ENCODE measurements around the gene FUT7. TPM values are rescaled to one million over a fixed set of nuclear protein-coding genes. Genes with fewer than 3 reads are reported as not detected.

The FUT7 gene
- total and polyA plus RNA-seq, 2 of the 13 experiments (the other 11 are each of a cell fraction or from before 2014, with no cell fraction given): 0.05 TPM; not detected in 1

DNA sequence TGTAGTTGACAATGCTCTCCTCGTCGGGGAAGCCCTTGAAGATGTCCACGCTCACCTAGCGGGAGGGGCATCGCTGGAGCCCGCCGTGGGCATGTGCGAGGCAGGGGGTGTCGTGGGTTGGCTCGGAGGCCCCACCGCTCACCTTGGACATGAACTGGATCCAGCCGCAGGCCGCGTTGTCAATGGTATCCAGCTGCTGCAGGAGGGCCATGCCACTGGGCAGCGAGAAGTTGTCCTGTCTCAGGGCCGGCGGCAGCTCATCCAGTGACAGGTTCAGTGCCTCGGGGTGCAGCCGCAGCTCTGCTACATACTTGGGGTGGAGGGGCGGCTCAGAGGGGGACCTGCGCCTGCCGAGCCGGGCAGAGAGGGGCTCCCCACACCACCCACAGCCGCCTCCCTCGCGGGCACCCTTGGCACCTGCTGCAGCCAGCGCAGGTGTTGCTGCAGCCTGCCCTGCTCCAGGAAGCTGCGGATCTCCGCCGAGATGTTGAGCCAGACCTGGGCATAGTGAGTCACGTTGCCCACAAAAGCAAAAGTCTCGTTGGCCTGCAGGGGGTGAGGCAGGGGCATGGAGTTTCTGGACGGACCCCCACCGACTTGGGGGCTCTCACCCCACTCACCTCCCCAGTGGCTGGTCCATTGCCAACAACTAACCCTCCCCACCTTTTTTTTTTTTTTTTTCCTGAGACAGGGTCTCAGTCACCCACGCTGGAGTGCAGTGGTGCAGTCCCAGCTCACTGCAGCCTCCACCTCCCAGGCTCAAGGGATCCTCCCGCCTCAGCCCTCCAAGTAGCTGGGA, 12.9 kb downstream of the FUT7 start (continued):
- TF ChIP-seq ZNF10 (CRISPR knock-in tag; IDR thresholded peaks at IDR 0.05; ENCODE audit: borderline replicate concordance, low read depth): no peak

GRCh38 chr9:137017791-137018497, 13.9 kb downstream of the FUT7 start:
- ATAC-seq (no peak), FAIRE-seq (no peak), DNase-seq (ENCODE audit: low spot score) (no peak)
- Histone ChIP-seq H3K27me3 (ENCODE audit: control insufficient read depth in 1 of 2, insufficient read depth in 2 of 2, low read length in 2 of 2) (no peaks in the 10 kb centered on the region), H3K9me3 (ENCODE audit: low read length) (no peaks in the 10 kb centered on the region), H3K79me2 (ENCODE audit: insufficient read depth, low read length) (no peaks in the 10 kb centered on the region), H3K4me1 (ENCODE audit: insufficient read depth, low read length) (peaks cover 17% of the 10 kb centered on the region), H2AFZ (ENCODE audit: low read length) (no peak overlapping the region), H3K9ac (ENCODE audit: insufficient read depth, low read depth, low read length) (no peak overlapping the region), H3K4me3 (replicated peaks in 1 of 3; ENCODE audit: insufficient read depth in 1 of 3, low read depth in 2 of 3, low read length in 3 of 3) (no peak overlapping the region), H3K4me2 (ENCODE audit: low read depth, low read length) (no peak overlapping the region), H3K36me3 (replicated peaks in 1 of 2; ENCODE audit: control insufficient read depth in 1 of 2, insufficient read depth in 2 of 2, low read length in 2 of 2) (peaks cover 1 to 2% of the 10 kb centered on the region in 2 experiments; a peak in 1 of 5 replicates), H3K27ac (ENCODE audit: extremely low read length, insufficient read depth, low read length) (no peak overlapping the region), H4K20me1 (ENCODE audit: insufficient read depth, low read length) (no peaks in the 10 kb centered on the region)
- in situ Hi-C loops (cut with HindIII; ENCODE audit: extremely low pct_ligation_motif_present, low pct_unique_long_range_greater_than_20kb) (no loop called here), intact Hi-C loops (cut with micrococcal nuclease; ENCODE audit: unreplicated experiment) (no loop called here)
- ChIA-PET CTCF (ENCODE audit: low intra/inter-chr PET ratio, low total read pairs) (no interaction called here), POLR2A (no interaction called here)
- TF ChIP-seq THAP9 (CRISPR knock-in tag; IDR thresholded peaks at IDR 0.05; ENCODE audit: borderline replicate concordance) (no peak), TBX2 (CRISPR knock-in tag; IDR thresholded peaks at IDR 0.05; ENCODE audit: borderline replicate concordance) (no peak), MAFK (conservative IDR thresholded peaks at IDR 0.05 in 1 of 2, IDR thresholded peaks at IDR 0.05 in 1 of 2; ENCODE audit: low read length in 2 of 2) (no peak), NR0B2 (CRISPR knock-in tag; IDR thresholded peaks at IDR 0.05) (no peak), MIER2 (CRISPR knock-in tag; IDR thresholded peaks at IDR 0.05) (no peak), PHF8 (CRISPR knock-in tag; IDR thresholded peaks at IDR 0.05) (no peak), ATF5 (CRISPR knock-in tag; IDR thresholded peaks at IDR 0.05; ENCODE audit: low read depth) (no peak)
- TF ChIP-seq, protein P1, sequence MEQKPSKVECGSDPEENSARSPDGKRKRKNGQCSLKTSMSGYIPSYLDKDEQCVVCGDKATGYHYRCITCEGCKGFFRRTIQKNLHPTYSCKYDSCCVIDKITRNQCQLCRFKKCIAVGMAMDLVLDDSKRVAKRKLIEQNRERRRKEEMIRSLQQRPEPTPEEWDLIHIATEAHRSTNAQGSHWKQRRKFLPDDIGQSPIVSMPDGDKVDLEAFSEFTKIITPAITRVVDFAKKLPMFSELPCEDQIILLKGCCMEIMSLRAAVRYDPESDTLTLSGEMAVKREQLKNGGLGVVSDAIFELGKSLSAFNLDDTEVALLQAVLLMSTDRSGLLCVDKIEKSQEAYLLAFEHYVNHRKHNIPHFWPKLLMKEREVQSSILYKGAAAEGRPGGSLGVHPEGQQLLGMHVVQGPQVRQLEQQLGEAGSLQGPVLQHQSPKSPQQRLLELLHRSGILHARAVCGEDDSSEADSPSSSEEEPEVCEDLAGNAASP (CRISPR knock-in tag; IDR thresholded peaks at IDR 0.05; ENCODE audit: borderline replicate concordance): no peak
- TF ChIP-seq, protein P2, sequence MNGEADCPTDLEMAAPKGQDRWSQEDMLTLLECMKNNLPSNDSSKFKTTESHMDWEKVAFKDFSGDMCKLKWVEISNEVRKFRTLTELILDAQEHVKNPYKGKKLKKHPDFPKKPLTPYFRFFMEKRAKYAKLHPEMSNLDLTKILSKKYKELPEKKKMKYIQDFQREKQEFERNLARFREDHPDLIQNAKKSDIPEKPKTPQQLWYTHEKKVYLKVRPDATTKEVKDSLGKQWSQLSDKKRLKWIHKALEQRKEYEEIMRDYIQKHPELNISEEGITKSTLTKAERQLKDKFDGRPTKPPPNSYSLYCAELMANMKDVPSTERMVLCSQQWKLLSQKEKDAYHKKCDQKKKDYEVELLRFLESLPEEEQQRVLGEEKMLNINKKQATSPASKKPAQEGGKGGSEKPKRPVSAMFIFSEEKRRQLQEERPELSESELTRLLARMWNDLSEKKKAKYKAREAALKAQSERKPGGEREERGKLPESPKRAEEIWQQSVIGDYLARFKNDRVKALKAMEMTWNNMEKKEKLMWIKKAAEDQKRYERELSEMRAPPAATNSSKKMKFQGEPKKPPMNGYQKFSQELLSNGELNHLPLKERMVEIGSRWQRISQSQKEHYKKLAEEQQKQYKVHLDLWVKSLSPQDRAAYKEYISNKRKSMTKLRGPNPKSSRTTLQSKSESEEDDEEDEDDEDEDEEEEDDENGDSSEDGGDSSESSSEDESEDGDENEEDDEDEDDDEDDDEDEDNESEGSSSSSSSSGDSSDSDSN (CRISPR knock-in tag; IDR thresholded peaks at IDR 0.05): no peak
- no TSS peak for BruUV-seq (replicated peaks)
- whole genome bisulfite sequencing (ENCODE audit: low lambda C conversion rate): 98% methylated on average over 38 of the region's 45 CpGs
